Kidney (tissue), 14 donors: ENCODE data around the gene TTYH1. TPM values are rescaled to one million over a fixed set of nuclear protein-coding genes. Genes with fewer than 3 reads are reported as not detected.

Source experiments
- DNase-seq, 5 donors: peaks; one replicate each; pipeline ENCODE4 v3.0.0-alpha.2; 2013 to 2020
- FAIRE-seq: peaks from 2 replicates; lab custom pipeline; 2012; peaks lifted over from hg19 to GRCh38; lab: Jason Lieb, UNC
- H3K27ac ChIP-seq, 2 donors: one replicate each; pipeline ENCODE4 v1.7.0; 2013; ENCODE audit warnings: low read depth in 2 of 2, low read length in 2 of 2, inconsistent platforms in 1 of 2
- H3K27me3 ChIP-seq: one replicate; pipeline ENCODE4 v1.7.1; 2013; ENCODE audit warnings: low read length, inconsistent platforms; ENCODE audit not compliant: control insufficient read depth, insufficient read depth
- H3K36me3 ChIP-seq, 3 donors: one replicate each; pipeline versions ENCODE4 v1.7.0 to v1.7.1; 2013; ENCODE audit warnings: low read length in 3 of 3, control low read depth in 1 of 3, inconsistent platforms in 1 of 3; ENCODE audit not compliant: insufficient read depth in 3 of 3, control insufficient read depth in 2 of 3
- H3K4me1 ChIP-seq, 3 donors: one replicate each; pipeline versions ENCODE4 v1.7.0 to v1.7.1; 2013; ENCODE audit warnings: low read length in 3 of 3, inconsistent platforms in 1 of 3, low read depth in 1 of 3; ENCODE audit not compliant: control insufficient read depth in 2 of 3, insufficient read depth in 2 of 3
- H3K4me3 ChIP-seq, 3 donors: one replicate each; pipeline versions ENCODE4 v1.7.0 to v1.8.1; 2013; ENCODE audit warnings: low read length in 3 of 3, control low read depth in 1 of 3, inconsistent platforms in 1 of 3
- H3K9ac ChIP-seq, 3 donors: one replicate each; pipeline versions ENCODE4 v1.7.0 to v1.7.1; 2013; ENCODE audit warnings: low read length in 3 of 3, control low read depth in 1 of 3, inconsistent platforms in 1 of 3
- H3K9me3 ChIP-seq, 3 donors: one replicate each; pipeline versions ENCODE4 v1.7.0 to v1.7.1; 2013; ENCODE audit warnings: low read length in 3 of 3, control low read depth in 1 of 3, inconsistent platforms in 1 of 3; ENCODE audit not compliant: control insufficient read depth in 2 of 3, insufficient read depth in 1 of 3
- CTCF ChIP-seq: IDR thresholded peaks from 3 replicates; pipeline ENCODE4 v1.5.1; 2012; ENCODE audit warnings: mild to moderate bottlenecking, moderate library complexity, borderline replicate concordance; ENCODE audit not compliant: insufficient read depth; ENCODE audit errors: extremely low read depth
- intact Hi-C: fragments of 100-400 bp; cut with DNase I; formaldehyde crosslinking; loops from one replicate; pipeline ENCODE4 v1.11.1; 2022
- polyA plus RNA-seq: library from polyadenylated mRNA; stranded (reverse); fragments of 350-450 nt; fragmentation: Illumina TruSeq; extraction: RNeasy Lipid Tissue Mini Kit (QIAGEN cat#74804); gene quantifications from one replicate; pipeline ENCODE4 v1.2.3, GENCODE V29; 2014; ENCODE audit warnings: low read depth, low replicate concordance; ENCODE audit not compliant: insufficient read depth
- total RNA-seq: library from RNA; stranded (reverse); fragmentation: NEBNext Ultra II Directional; extraction: Animal tissue kit (Norgen Biotek cat#: 25700); gene quantifications from one replicate; pipeline ENCODE4 v1.2.1, GENCODE V29; 2021
- donor health status: control.
- donor health status: control.
- donor health status: control.
- donor health status: control.
- donor health status: control.
- donor health status: DM: yes; HTN: yes; CAD: no.
- donor health status: Normal renal cell carcinoma (clear cell type).

The TTYH1 gene
- total and polyA plus RNA-seq, 2 donors from 2014 or later = 1.5 to 1.9 TPM

GRCh38 chr19:54454781-54455675, 39.8 kb downstream of the TTYH1 start:
- peaks cover 8 to 69% (median 59%) of the 10 kb centered on the region in 3 donors for H3K36me3 ChIP-seq
- H3K4me1 ChIP-seq = peaks cover 0 to 13% (median 12%) of the 10 kb centered on the region in 3 donors
- intact Hi-C loops = no loop called here

DNA sequence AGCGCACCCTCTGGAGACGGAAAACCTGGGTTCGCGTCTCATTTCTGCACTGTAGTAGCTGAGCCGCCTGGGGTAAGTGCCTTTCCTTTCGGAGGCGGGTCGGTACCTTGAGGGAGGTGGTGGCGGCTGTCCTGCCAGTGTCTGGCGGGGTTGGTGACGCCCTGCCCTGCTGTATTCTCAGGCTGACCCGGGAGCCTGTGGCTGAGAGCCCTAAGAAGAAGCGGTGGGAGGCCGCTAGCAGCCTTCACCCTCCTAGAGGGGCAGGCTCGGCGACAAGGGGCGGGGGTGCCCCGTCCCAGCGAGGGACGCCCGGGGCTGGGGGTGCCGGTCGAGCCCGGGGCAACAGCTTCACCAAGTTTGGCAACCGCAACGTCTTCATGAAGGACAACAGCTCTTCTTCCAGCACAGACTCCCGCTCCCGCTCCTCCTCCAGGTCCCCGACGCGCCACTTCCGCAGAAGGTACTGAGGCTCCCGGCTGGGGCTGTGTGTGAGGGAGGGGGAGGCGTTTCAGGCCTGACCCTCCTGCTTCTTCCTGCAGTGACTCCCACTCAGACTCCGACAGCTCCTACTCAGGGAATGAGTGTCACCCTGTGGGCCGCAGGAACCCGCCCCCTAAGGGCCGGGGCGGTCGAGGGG, 40.6 kb downstream of the TTYH1 start:
- Histone ChIP-seq H3K9ac (no peak overlapping the region), H3K9me3 (no peaks in the 10 kb centered on the region), H3K27ac (no peak overlapping the region), H3K36me3 (peaks cover 8 to 73% (median 59%) of the 10 kb centered on the region in 3 donors), H3K4me3 (no peak overlapping the region), H3K27me3 (no peaks in the 10 kb centered on the region), H3K4me1 (peaks cover 0 to 7% (median 5%) of the 10 kb centered on the region in 3 donors)
- FAIRE-seq = no peak
- no peak for TF ChIP-seq CTCF
- intact Hi-C loops = no loop called here
- peak in 1 of 5 donors; percentile 73 for DNase-seq

More at GRCh38 chr19:54454781-54455675, 39.8 kb downstream of the TTYH1 start:
- Histone ChIP-seq H3K9ac (no peak overlapping the region), H3K27ac (no peak overlapping the region), H3K9me3 (no peaks in the 10 kb centered on the region), H3K4me3 (no peak overlapping the region), H3K27me3 (no peaks in the 10 kb centered on the region)
- DNase-seq (peak in 1 of 5 donors; percentile 69), FAIRE-seq (no peak)
- TF ChIP-seq CTCF = no peak

GRCh38 chr19:54456423-54457373, 41.4 kb downstream of the TTYH1 start:
- Histone ChIP-seq H3K4me1 (no peaks in the 10 kb centered on the region), H3K9ac (no peak overlapping the region), H3K36me3 (peaks cover 8 to 73% (median 56%) of the 10 kb centered on the region in 3 donors), H3K27me3 (no peaks in the 10 kb centered on the region), H3K4me3 (no peak overlapping the region), H3K27ac (no peak overlapping the region), H3K9me3 (no peaks in the 10 kb centered on the region)
- no peak for TF ChIP-seq CTCF
- DNase-seq (peak in 1 of 5 donors; percentile 70), FAIRE-seq (no peak)
- intact Hi-C loops = no loop called here
